Heart left ventricle (tissue), 13 donors: ENCODE measurements around the gene PDAP1.

ENCODE experiments used
- CTCF ChIP-seq, 12 donors: fragments of 200-600 bp; sonication (generic) in 4 of 12; IDR thresholded peaks; one replicate each; pipeline versions ENCODE4 v1.5.0 to v1.8.0; 2018 to 2022; ENCODE audit warnings: antibody characterized with exemption in 12 of 12, mild to moderate bottlenecking in 5 of 12
- POLR2A ChIP-seq, 2 donors: fragments of 450-650 bp; IDR thresholded peaks; one replicate each; pipeline ENCODE4 v1.6.1; 2017; ENCODE audit warnings: antibody characterized with exemption in 2 of 2, mild to moderate bottlenecking in 2 of 2, moderate library complexity in 2 of 2
- donor health status: ischemic (EF 13 %, LVEDD 7.1; RV severe dilation, severe dysfunction).
- donor health status: DM: no; HTN: yes; CAD: no.
- donor health status: DM: no; HTN: no; CAD: no.
- donor health status: ischemic (EF 25% LVEDD 6.9; RV normal size, moderate dysfunction).
- donor health status: ischemic (EF 25% LVEDD 5.7; RV mildly dilated, moderate dysfunction).
- donor health status: ischemic (EF 35%, LVEDD 5.7; RV mildly dilated, moderate dysfunction).
- donor health status: nonischemic (EF 11% LVEDD 7.7; RV severe dilation, severe dysfunction).
- donor health status: DM: yes; HTN: yes; CAD: no.
- donor health status: PGD.
- donor health status: ischemic (EF 29% LVEDD 5.4; RV normal size, mild dysfunction).
- donor health status: nonischemic (EF 23%, LVEDD 6.1; RV moderate dilation, normal function).

- TF ChIP-seq CTCF (IDR thresholded peaks at IDR 0.05) (no peak), POLR2A (IDR thresholded peaks at IDR 0.05) (no peak)
These were observed 9.4 kb downstream of the PDAP1 start for GRCh38 chr7:99398891-99399445.
